Brain pericyte (primary cell): ENCODE data around the gene FBXO48.

ENCODE experiments used
- DNase-seq: peaks from one replicate; pipeline ENCODE4 v3.0.0-alpha.2; 2012; ENCODE audit warnings: low read depth, low spot score

Gene FBXO48

GRCh38 chr2:68414876-68415275, 52.2 kb downstream of the FBXO48 start:
- no peak for DNase-seq

- DNase-seq: no peak
Observed at GRCh38 chr2:68414452-68414851, 52.6 kb downstream of the FBXO48 start.

- no peak for DNase-seq
Observed at GRCh38 chr2:68413466-68413865, 53.6 kb downstream of the FBXO48 start.

- DNase-seq: no peak
Observed at GRCh38 chr2:68412127-68412819, 54.8 kb downstream of the FBXO48 start.

- no peak for DNase-seq
Observed at GRCh38 chr2:68411397-68412126, 55.5 kb downstream of the FBXO48 start.
